K562 (cell line): ENCODE data around the gene CYS1. TPM values are rescaled to one million over a fixed set of nuclear protein-coding genes. Genes with fewer than 3 reads are reported as not detected.

Source experiments
- ARHGAP35 ChIP-seq: fragments of 450-650 bp; IDR thresholded peaks from 2 replicates; pipeline ENCODE4 v1.6.1; 2018; ENCODE audit not compliant: partially characterized antibody
- CCNT2 ChIP-seq: IDR thresholded peaks from 2 replicates; pipeline ENCODE4 v1.6.1; 2011; ENCODE audit warnings: borderline replicate concordance, low read depth, mild to moderate bottlenecking, moderate library complexity, mixed read lengths, low read length; ENCODE audit not compliant: insufficient read length; ENCODE audit errors: extremely low read depth
- MXI1 ChIP-seq: IDR thresholded peaks from 2 replicates; pipeline ENCODE4 v1.6.1; 2011; ENCODE audit warnings: low read depth, mild to moderate bottlenecking, improper control_type of control experiment, low read length
- NEUROD1 ChIP-seq: fragments of 150-350 bp; IDR thresholded peaks from 2 replicates; pipeline ENCODE4 v1.6.1; 2014; ENCODE audit warnings: borderline replicate concordance, low read length, low read depth; ENCODE audit not compliant: partially characterized antibody
- NFYB ChIP-seq: IDR thresholded peaks from 2 replicates; pipeline ENCODE4 v1.6.1; 2011; ENCODE audit warnings: mild to moderate bottlenecking, moderate library complexity; ENCODE audit not compliant: insufficient read length; ENCODE audit errors: extremely low read depth
- POLR2AphosphoS5 ChIP-seq: IDR thresholded peaks from 2 replicates; pipeline ENCODE4 v1.6.1; 2011; ENCODE audit warnings: mild to moderate bottlenecking, low read depth, low read length, moderate library complexity; ENCODE audit not compliant: control insufficient read depth, insufficient read depth
- PTBP1 ChIP-seq: fragments of 200-400 bp; formaldehyde crosslinking; IDR thresholded peaks from 2 replicates; pipeline ENCODE4 v1.6.1; 2017; ENCODE audit warnings: low read depth, low read length
- RCOR1 ChIP-seq, 2 experiments: IDR thresholded peaks; 2 replicates each; pipeline ENCODE4 v1.6.1; 2012; ENCODE audit warnings: low read depth in 2 of 2, low read length in 2 of 2, borderline replicate concordance in 1 of 2, improper control_type of control experiment in 1 of 2
- SIN3A ChIP-seq, 2 experiments: fragments of 150-350 bp in 1 of 2; IDR thresholded peaks; 2 replicates each; pipeline ENCODE4 v1.6.1; 2011 to 2016; ENCODE audit warnings: borderline replicate concordance in 2 of 2, low read depth in 2 of 2, low read length in 2 of 2, mild to moderate bottlenecking in 2 of 2, moderate library complexity in 2 of 2; ENCODE audit not compliant: control insufficient read depth in 1 of 2
- SIN3B ChIP-seq: fragments of 450-650 bp; IDR thresholded peaks from 2 replicates; pipeline ENCODE4 v1.6.1; 2017; ENCODE audit warnings: low read depth, mild to moderate bottlenecking, moderate library complexity
- SMAD4 ChIP-seq: fragments of 250-450 bp; sonication (Bioruptor Pico); conservative IDR thresholded peaks from 2 replicates; pipeline ENCODE4 v1.8.0; 2021; ENCODE audit warnings: inconsistent platforms, mild to moderate bottlenecking, moderate library complexity
- TGIF2 ChIP-seq: sonication (generic); formaldehyde crosslinking; IDR thresholded peaks from 2 replicates; pipeline ENCODE4 v1.8.1; 2022; ENCODE audit warnings: mild to moderate bottlenecking, missing genetic modification reagents, moderate library complexity
- ZNF121 ChIP-seq: sonication (generic); formaldehyde crosslinking; conservative IDR thresholded peaks from 2 replicates; pipeline ENCODE4 v1.8.0; 2022; ENCODE audit warnings: missing genetic modification reagents
- polyA plus RNA-seq, 8 experiments: library from polyadenylated mRNA; depleted of rRNA in 4 of 8; stranded (reverse) in 5 of 8; unstranded in 3 of 8; fragments of >200 nt; fragmentation: Nextera tagmentation in 2 of 8; fragmentation: Illumina TruSeq in 1 of 8; extraction: Ambion mirVana in 2 of 8; extraction: Trizol in 1 of 8; gene quantifications; 2 replicates each; pipeline versions ENCODE4 v1.2.1 to v1.2.3, GENCODE V29; 2011 to 2014; ENCODE audit warnings: inconsistent platforms in 1 of 8, missing spikeins in 1 of 8
- total RNA-seq, 7 experiments: library from RNA; depleted of rRNA in 6 of 7; stranded (reverse); fragments of >200 nt in 6 of 7; fragmentation: Illumina TruSeq in 2 of 7; extraction: Trizol in 2 of 7; gene quantifications; 2 replicates each; pipeline versions ENCODE4 v1.2.1 to v1.2.3, GENCODE V29; 2011 to 2021; ENCODE audit warnings: low replicate concordance in 1 of 7
- TF ChIP-seq, protein P1 (sequence below): sonication (generic); formaldehyde crosslinking; IDR thresholded peaks from 2 replicates; pipeline ENCODE4 v1.8.0; 2022; ENCODE audit warnings: mild to moderate bottlenecking, missing genetic modification reagents
- TF ChIP-seq, protein P2 (sequence below), 2 experiments: IDR thresholded peaks; 2 replicates each; pipeline ENCODE4 v1.6.1; 2012; ENCODE audit warnings: improper control_type of control experiment in 2 of 2, low read depth in 2 of 2, low read length in 2 of 2, borderline replicate concordance in 1 of 2
- TF ChIP-seq, protein P3 (sequence below), 2 experiments: fragments of 450-650 bp in 1 of 2; sonication (generic) in 1 of 2; formaldehyde crosslinking; conservative IDR thresholded peaks; 2 replicates each; pipeline versions ENCODE4 v1.4.0 to v1.8.1; 2020 to 2022; ENCODE audit warnings: mild to moderate bottlenecking in 1 of 2, missing genetic modification reagents in 1 of 2
- TF ChIP-seq, protein P4 (sequence below): conservative IDR thresholded peaks from 2 replicates; pipeline ENCODE4 v1.6.1; 2011; ENCODE audit warnings: low read depth, mild to moderate bottlenecking, low read length; ENCODE audit not compliant: control insufficient read depth
- TF ChIP-seq, protein P5 (sequence below): sonication (generic); formaldehyde crosslinking; IDR thresholded peaks from 2 replicates; pipeline ENCODE4 v1.9.0; 2022; ENCODE audit warnings: mild to moderate bottlenecking, missing genetic modification reagents

Gene CYS1
- total and polyA plus RNA-seq, 9 of the 15 experiments (the other 6 are each of a cell fraction or from before 2014, with no cell fraction given): 0.11 to 0.13 TPM; not detected in 7

DNA sequence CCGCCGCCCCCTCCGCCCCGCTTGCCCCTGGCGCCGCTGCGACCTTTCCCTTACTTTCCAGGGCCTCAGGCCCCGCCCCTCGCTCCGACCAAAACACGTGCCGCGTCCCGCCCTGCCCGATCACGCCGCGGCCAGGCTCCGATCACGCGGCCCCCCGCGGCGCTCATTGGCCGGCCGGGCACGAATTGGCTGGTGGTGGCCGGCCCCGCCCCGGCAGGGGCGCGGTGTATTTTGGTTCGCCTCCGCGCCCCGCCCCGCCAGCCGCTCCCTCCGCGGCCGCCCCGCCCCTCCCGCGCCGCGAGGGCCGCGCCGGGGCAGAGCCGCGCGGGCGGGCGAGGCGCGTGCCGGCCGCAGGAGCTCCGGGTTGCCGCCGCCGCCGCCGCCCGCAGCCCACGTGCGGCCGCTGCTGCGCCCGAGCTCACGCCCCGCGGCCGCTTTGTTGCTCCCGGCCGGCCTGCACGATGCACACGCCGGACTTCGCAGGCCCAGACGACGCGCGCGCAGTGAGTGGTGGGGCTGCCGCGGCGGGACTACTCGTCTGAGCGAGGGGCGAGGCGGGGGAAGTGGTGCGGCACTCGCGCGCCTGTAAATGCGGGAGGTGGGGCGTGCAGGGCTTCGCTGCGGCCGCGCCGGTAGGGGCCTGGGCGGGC is 36.8 kb downstream of the CYS1 start, which contains the start of gene KLF11 (continued):
- TF ChIP-seq SIN3B (peak; percentile 48; the same call in 1 of the 2 replicates), TGIF2 (CRISPR knock-in tag) (0 out of 2 replicates have a peak, but pooled peaks have one; percentile 50), SMAD4 (CRISPR knock-in tag) (peak; percentile 82), ZNF121 (0 out of 2 replicates have a peak, but pooled peaks have one; percentile 15), CCNT2 (peak; percentile 98), RCOR1 (IDR thresholded peaks at IDR 0.05; ENCODE audit: borderline replicate concordance in 1 of 2, low read depth in 2 of 2, low read length in 2 of 2) (peak in 1 of 2 experiments; percentile 28; a peak in 1 of 4 replicates), PTBP1 (no peak), ARHGAP35 (no peak), NEUROD1 (peak; percentile 14), MXI1 (peak; percentile 22; the same call in 1 of the 2 replicates), SIN3A (IDR thresholded peaks at IDR 0.05; ENCODE audit: borderline replicate concordance in 2 of 2, control insufficient read depth in 1 of 2, low read depth in 2 of 2, low read length in 2 of 2) (0 out of 4 replicates have a peak, but pooled peaks of 1 of the 2 experiments have one; percentile 39), NFYB (peak; percentile 80), POLR2AphosphoS5 (no peak; the same call in 1 of the 2 replicates)
- TF ChIP-seq, protein P1, sequence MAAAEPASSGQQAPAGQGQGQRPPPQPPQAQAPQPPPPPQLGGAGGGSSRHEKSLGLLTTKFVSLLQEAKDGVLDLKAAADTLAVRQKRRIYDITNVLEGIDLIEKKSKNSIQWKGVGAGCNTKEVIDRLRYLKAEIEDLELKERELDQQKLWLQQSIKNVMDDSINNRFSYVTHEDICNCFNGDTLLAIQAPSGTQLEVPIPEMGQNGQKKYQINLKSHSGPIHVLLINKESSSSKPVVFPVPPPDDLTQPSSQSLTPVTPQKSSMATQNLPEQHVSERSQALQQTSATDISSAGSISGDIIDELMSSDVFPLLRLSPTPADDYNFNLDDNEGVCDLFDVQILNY (CRISPR knock-in tag): no peak
- TF ChIP-seq, protein P2, sequence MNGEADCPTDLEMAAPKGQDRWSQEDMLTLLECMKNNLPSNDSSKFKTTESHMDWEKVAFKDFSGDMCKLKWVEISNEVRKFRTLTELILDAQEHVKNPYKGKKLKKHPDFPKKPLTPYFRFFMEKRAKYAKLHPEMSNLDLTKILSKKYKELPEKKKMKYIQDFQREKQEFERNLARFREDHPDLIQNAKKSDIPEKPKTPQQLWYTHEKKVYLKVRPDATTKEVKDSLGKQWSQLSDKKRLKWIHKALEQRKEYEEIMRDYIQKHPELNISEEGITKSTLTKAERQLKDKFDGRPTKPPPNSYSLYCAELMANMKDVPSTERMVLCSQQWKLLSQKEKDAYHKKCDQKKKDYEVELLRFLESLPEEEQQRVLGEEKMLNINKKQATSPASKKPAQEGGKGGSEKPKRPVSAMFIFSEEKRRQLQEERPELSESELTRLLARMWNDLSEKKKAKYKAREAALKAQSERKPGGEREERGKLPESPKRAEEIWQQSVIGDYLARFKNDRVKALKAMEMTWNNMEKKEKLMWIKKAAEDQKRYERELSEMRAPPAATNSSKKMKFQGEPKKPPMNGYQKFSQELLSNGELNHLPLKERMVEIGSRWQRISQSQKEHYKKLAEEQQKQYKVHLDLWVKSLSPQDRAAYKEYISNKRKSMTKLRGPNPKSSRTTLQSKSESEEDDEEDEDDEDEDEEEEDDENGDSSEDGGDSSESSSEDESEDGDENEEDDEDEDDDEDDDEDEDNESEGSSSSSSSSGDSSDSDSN (IDR thresholded peaks at IDR 0.05; ENCODE audit: borderline replicate concordance in 1 of 2, low read depth in 2 of 2, low read length in 2 of 2): peak in 1 of 2 experiments; percentile 45; a peak in 1 of 4 replicates
- TF ChIP-seq, protein P3, sequence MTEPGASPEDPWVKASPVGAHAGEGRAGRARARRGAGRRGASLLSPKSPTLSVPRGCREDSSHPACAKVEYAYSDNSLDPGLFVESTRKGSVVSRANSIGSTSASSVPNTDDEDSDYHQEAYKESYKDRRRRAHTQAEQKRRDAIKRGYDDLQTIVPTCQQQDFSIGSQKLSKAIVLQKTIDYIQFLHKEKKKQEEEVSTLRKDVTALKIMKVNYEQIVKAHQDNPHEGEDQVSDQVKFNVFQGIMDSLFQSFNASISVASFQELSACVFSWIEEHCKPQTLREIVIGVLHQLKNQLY (CRISPR knock-in tag; conservative IDR thresholded peaks at IDR 0.05): peak; percentile 98 to 100
- TF ChIP-seq, protein P4, sequence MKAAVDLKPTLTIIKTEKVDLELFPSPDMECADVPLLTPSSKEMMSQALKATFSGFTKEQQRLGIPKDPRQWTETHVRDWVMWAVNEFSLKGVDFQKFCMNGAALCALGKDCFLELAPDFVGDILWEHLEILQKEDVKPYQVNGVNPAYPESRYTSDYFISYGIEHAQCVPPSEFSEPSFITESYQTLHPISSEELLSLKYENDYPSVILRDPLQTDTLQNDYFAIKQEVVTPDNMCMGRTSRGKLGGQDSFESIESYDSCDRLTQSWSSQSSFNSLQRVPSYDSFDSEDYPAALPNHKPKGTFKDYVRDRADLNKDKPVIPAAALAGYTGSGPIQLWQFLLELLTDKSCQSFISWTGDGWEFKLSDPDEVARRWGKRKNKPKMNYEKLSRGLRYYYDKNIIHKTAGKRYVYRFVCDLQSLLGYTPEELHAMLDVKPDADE: 0 out of 2 replicates have a peak, but pooled peaks have one; percentile 40
- TF ChIP-seq, protein P5, sequence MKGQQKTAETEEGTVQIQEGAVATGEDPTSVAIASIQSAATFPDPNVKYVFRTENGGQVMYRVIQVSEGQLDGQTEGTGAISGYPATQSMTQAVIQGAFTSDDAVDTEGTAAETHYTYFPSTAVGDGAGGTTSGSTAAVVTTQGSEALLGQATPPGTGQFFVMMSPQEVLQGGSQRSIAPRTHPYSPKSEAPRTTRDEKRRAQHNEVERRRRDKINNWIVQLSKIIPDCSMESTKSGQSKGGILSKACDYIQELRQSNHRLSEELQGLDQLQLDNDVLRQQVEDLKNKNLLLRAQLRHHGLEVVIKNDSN: peak; percentile 79
